Measurements from ENCODE around the gene TMEM100.

DNA sequence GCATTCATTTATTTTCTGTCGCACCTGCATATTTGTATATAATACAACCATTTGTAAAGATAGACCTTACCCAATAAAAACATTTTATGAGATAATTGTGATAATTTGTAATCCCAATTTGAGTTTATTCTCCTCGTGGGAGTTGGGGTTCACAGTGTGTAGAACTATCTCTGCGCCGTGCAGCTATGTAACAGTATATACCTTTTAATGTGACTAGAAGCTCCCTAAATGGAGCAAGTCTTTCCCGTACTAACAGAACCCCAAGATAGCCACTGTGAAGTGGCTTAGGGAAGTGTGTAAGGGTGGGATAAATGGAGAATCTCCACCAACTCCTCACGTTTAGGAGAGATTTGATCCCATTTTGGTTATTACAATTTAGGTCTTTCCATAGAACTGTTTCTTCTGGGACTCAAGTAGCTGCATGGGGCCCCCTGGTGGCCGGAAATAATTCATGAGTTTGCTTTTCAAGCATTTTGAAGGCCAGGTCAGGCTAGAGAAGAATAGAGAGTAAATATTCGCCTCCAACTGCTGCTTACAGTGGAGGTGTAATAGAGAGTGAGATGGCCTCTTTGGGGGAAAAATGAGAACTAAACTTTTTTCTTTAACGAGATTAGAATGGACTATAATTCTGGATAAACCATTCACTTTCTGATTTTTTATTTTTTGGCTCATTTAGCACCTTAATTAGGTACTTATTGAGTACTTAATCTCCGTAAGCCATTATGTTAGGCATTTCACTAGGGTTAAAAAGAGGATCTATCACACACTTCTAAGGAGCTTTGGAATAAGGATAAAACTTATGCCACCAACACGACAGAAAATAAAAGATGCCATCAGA is 4.5 kb downstream of the TMEM100 start:
- TF ChIP-seq, protein P1, sequence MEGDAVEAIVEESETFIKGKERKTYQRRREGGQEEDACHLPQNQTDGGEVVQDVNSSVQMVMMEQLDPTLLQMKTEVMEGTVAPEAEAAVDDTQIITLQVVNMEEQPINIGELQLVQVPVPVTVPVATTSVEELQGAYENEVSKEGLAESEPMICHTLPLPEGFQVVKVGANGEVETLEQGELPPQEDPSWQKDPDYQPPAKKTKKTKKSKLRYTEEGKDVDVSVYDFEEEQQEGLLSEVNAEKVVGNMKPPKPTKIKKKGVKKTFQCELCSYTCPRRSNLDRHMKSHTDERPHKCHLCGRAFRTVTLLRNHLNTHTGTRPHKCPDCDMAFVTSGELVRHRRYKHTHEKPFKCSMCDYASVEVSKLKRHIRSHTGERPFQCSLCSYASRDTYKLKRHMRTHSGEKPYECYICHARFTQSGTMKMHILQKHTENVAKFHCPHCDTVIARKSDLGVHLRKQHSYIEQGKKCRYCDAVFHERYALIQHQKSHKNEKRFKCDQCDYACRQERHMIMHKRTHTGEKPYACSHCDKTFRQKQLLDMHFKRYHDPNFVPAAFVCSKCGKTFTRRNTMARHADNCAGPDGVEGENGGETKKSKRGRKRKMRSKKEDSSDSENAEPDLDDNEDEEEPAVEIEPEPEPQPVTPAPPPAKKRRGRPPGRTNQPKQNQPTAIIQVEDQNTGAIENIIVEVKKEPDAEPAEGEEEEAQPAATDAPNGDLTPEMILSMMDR (conservative IDR thresholded peaks at IDR 0.05; ENCODE audit: low read depth in 2 of 2): peak; percentile 70 to 91
- TF ChIP-seq POLR2AphosphoS5 (IDR thresholded peaks at IDR 0.05; ENCODE audit: low read depth): no peak
- TF ChIP-seq EZH2 (IDR thresholded peaks at IDR 0.05; ENCODE audit: low read depth, unreplicated experiment): no peak
- TF ChIP-seq, protein P2, sequence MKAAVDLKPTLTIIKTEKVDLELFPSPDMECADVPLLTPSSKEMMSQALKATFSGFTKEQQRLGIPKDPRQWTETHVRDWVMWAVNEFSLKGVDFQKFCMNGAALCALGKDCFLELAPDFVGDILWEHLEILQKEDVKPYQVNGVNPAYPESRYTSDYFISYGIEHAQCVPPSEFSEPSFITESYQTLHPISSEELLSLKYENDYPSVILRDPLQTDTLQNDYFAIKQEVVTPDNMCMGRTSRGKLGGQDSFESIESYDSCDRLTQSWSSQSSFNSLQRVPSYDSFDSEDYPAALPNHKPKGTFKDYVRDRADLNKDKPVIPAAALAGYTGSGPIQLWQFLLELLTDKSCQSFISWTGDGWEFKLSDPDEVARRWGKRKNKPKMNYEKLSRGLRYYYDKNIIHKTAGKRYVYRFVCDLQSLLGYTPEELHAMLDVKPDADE (IDR thresholded peaks at IDR 0.05): no peak
- no peak for TF ChIP-seq EZH2phosphoT487 (IDR thresholded peaks at IDR 0.05; ENCODE audit: unreplicated experiment)
- TF ChIP-seq CREB1 (CRISPR knock-in tag; IDR thresholded peaks at IDR 0.05; ENCODE audit: low read depth): no peak
- TF ChIP-seq, protein P3, sequence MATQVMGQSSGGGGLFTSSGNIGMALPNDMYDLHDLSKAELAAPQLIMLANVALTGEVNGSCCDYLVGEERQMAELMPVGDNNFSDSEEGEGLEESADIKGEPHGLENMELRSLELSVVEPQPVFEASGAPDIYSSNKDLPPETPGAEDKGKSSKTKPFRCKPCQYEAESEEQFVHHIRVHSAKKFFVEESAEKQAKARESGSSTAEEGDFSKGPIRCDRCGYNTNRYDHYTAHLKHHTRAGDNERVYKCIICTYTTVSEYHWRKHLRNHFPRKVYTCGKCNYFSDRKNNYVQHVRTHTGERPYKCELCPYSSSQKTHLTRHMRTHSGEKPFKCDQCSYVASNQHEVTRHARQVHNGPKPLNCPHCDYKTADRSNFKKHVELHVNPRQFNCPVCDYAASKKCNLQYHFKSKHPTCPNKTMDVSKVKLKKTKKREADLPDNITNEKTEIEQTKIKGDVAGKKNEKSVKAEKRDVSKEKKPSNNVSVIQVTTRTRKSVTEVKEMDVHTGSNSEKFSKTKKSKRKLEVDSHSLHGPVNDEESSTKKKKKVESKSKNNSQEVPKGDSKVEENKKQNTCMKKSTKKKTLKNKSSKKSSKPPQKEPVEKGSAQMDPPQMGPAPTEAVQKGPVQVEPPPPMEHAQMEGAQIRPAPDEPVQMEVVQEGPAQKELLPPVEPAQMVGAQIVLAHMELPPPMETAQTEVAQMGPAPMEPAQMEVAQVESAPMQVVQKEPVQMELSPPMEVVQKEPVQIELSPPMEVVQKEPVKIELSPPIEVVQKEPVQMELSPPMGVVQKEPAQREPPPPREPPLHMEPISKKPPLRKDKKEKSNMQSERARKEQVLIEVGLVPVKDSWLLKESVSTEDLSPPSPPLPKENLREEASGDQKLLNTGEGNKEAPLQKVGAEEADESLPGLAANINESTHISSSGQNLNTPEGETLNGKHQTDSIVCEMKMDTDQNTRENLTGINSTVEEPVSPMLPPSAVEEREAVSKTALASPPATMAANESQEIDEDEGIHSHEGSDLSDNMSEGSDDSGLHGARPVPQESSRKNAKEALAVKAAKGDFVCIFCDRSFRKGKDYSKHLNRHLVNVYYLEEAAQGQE (IDR thresholded peaks at IDR 0.05; ENCODE audit: unreplicated experiment): no peak
- TF ChIP-seq STAT1 (IDR thresholded peaks at IDR 0.05; ENCODE audit: unreplicated experiment): no peak
- no peak for TF ChIP-seq JUNB (IDR thresholded peaks at IDR 0.05; ENCODE audit: unreplicated experiment)
- no peak for TF ChIP-seq NANOG (IDR thresholded peaks at IDR 0.05; ENCODE audit: borderline replicate concordance)
- no peak for TF ChIP-seq ZNF331 (CRISPR knock-in tag; IDR thresholded peaks at IDR 0.05; ENCODE audit: low read depth)
- TF ChIP-seq ZNF114 (CRISPR knock-in tag; IDR thresholded peaks at IDR 0.05): no peak
